SK-N-SH treated with all-trans-retinoic acid at 6 μM for 48 hours (cell line): ENCODE measurements around the gene SLC9B1.

Experiments
- BACH2 ChIP-seq: fragments of 250-450 bp; sonication (Bioruptor Pico); IDR thresholded peaks from 2 replicates; pipeline ENCODE4 v1.9.0; 2021; ENCODE audit warnings: mild to moderate bottlenecking, borderline replicate concordance
- CREB5 ChIP-seq: fragments of 250-450 bp; sonication (Bioruptor Pico); IDR thresholded peaks from 2 replicates; pipeline ENCODE4 v1.5.1; 2020; ENCODE audit warnings: low read depth, mild to moderate bottlenecking, moderate library complexity
- ESRRG ChIP-seq: fragments of 250-450 bp; sonication (Bioruptor Pico); IDR thresholded peaks from 2 replicates; pipeline ENCODE4 v1.6.1; 2021; ENCODE audit warnings: mild to moderate bottlenecking
- GLIS3 ChIP-seq: fragments of 250-450 bp; sonication (Bioruptor Pico); IDR thresholded peaks from 2 replicates; pipeline ENCODE4 v1.5.0; 2020; ENCODE audit warnings: mild to moderate bottlenecking, moderate library complexity
- PATZ1 ChIP-seq: fragments of 250-450 bp; sonication (Bioruptor Pico); IDR thresholded peaks from 2 replicates; pipeline ENCODE4 v1.8.0; 2020; ENCODE audit warnings: mild to moderate bottlenecking, moderate library complexity, borderline replicate concordance
- PPARA ChIP-seq: fragments of 250-450 bp; sonication (Bioruptor Pico); IDR thresholded peaks from 2 replicates; pipeline ENCODE4 v1.5.0; 2020; ENCODE audit warnings: mild to moderate bottlenecking, borderline replicate concordance
- RARB ChIP-seq: fragments of 250-450 bp; sonication (Bioruptor Pico); IDR thresholded peaks from 2 replicates; pipeline ENCODE4 v1.8.0; 2021; ENCODE audit warnings: mild to moderate bottlenecking, moderate library complexity
- SNAI2 ChIP-seq: fragments of 250-450 bp; sonication (Bioruptor Pico); IDR thresholded peaks from 2 replicates; pipeline ENCODE4 v1.5.0; 2020; ENCODE audit warnings: mild to moderate bottlenecking, moderate library complexity
- TCF4 ChIP-seq: fragments of 250-450 bp; sonication (Bioruptor Pico); IDR thresholded peaks from 2 replicates; pipeline ENCODE4 v1.8.0; 2021; ENCODE audit warnings: mild to moderate bottlenecking, moderate library complexity, borderline replicate concordance
- TSHZ2 ChIP-seq: fragments of 250-450 bp; sonication (Bioruptor Pico); IDR thresholded peaks from 2 replicates; pipeline ENCODE4 v1.5.0; 2020; ENCODE audit warnings: mild to moderate bottlenecking, moderate library complexity
- ZC3H10 ChIP-seq: fragments of 250-450 bp; sonication (Bioruptor Pico); IDR thresholded peaks from 2 replicates; pipeline ENCODE4 v1.5.1; 2021; ENCODE audit warnings: mild to moderate bottlenecking, moderate library complexity
- ZFP3 ChIP-seq: fragments of 250-450 bp; sonication (Bioruptor Pico); IDR thresholded peaks from 2 replicates; pipeline ENCODE4 v1.5.0; 2020; ENCODE audit warnings: mild to moderate bottlenecking, moderate library complexity
- ZFP30 ChIP-seq: fragments of 450-650 bp; formaldehyde crosslinking; IDR thresholded peaks from 2 replicates; pipeline ENCODE4 v1.5.0; 2022; ENCODE audit warnings: mild to moderate bottlenecking, moderate library complexity
- ZNF8 ChIP-seq: fragments of 450-650 bp; formaldehyde crosslinking; IDR thresholded peaks from 2 replicates; pipeline ENCODE4 v1.5.0; 2020; ENCODE audit warnings: mild to moderate bottlenecking, moderate library complexity

- no peak for TF ChIP-seq CREB5 (CRISPR knock-in tag)
- no peak for TF ChIP-seq PATZ1
- TF ChIP-seq TCF4 (CRISPR knock-in tag), result no peak
- no peak for TF ChIP-seq ZFP30 (CRISPR knock-in tag)
- no peak for TF ChIP-seq PPARA (CRISPR knock-in tag)
- no peak for TF ChIP-seq ZNF8 (CRISPR knock-in tag)
- TF ChIP-seq SNAI2 (CRISPR knock-in tag), result no peak
- TF ChIP-seq RARB (CRISPR knock-in tag), result no peak
- TF ChIP-seq GLIS3 (CRISPR knock-in tag), result no peak
- no peak for TF ChIP-seq ESRRG
- TF ChIP-seq ZFP3 (CRISPR knock-in tag), result no peak
- no peak for TF ChIP-seq TSHZ2 (CRISPR knock-in tag)
- TF ChIP-seq ZC3H10, result no peak
- TF ChIP-seq BACH2 (CRISPR knock-in tag), result no peak
Observed at GRCh38 chr4:102945066-102945465, 74.4 kb downstream of the SLC9B1 start.
